NOMO-1 treated with dmso at 0.1 percent for 144 hours (cell line): Measurements from ENCODE around the gene PRRG1.
"Not testable (repeated sequence)": the region's sequence is repeated elsewhere in the genome, so short reads cannot be mapped to it uniquely, and the experiment has no call there.

ENCODE experiments used
- DNase-seq: peaks from one replicate; lab custom pipeline; 2025; ENCODE audit not compliant: unreplicated experiment; lab: John Stamatoyannopoulos, UW

The PRRG1 gene

GRCh38 chrX:37349221-37350033, at the start of gene PRRG1:
Gene PRRG1 (plus strand): TSS chrX:37349364. CDS start chrX:37406250, 56,886 bp downstream.
- DNase-seq, result no peak

GRCh38 chrX:37302569-37302968, 46.6 kb upstream of the PRRG1 start:
- DNase-seq, result no peak

GRCh38 chrX:37305238-37305637, 43.9 kb upstream of the PRRG1 start:
- DNase-seq, result not testable (repeated sequence)

- DNase-seq, result no peak
Observed at GRCh38 chrX:37314531-37314930, 34.6 kb upstream of the PRRG1 start.

- no peak for DNase-seq
Observed at GRCh38 chrX:37315511-37316248, 33.5 kb upstream of the PRRG1 start.

GRCh38 chrX:37320541-37321203, 28.5 kb upstream of the PRRG1 start:
- peak; percentile 25 for DNase-seq

GRCh38 chrX:37330642-37331041, 18.5 kb upstream of the PRRG1 start:
- no peak for DNase-seq

GRCh38 chrX:37331546-37331945, 17.6 kb upstream of the PRRG1 start:
- no peak for DNase-seq

GRCh38 chrX:37332055-37332454, 17.1 kb upstream of the PRRG1 start:
- DNase-seq, result no peak

- DNase-seq, result no peak
Observed at GRCh38 chrX:37332987-37333658, 16.0 kb upstream of the PRRG1 start.

GRCh38 chrX:37347420-37347819, 1.7 kb upstream of the PRRG1 start:
- peak; percentile 21 for DNase-seq

- no peak for DNase-seq
Observed at GRCh38 chrX:37348231-37348970, 763 bp upstream of the PRRG1 start.

GRCh38 chrX:37348971-37349220, 268 bp upstream of the PRRG1 start:
- no peak for DNase-seq

- no peak for DNase-seq
Observed at GRCh38 chrX:37350034-37350365, 836 bp downstream of the PRRG1 start.

- DNase-seq, result no peak
Observed at GRCh38 chrX:37353646-37354045, 4.5 kb downstream of the PRRG1 start.

GRCh38 chrX:37357436-37357835, 8.3 kb downstream of the PRRG1 start:
- DNase-seq, result no peak

- no peak for DNase-seq
Observed at GRCh38 chrX:37361596-37361995, 12.4 kb downstream of the PRRG1 start.

- no peak for DNase-seq
Observed at GRCh38 chrX:37364666-37365065, 15.5 kb downstream of the PRRG1 start.

GRCh38 chrX:37367946-37368345, 18.8 kb downstream of the PRRG1 start:
- no peak for DNase-seq

- no peak for DNase-seq
Observed at GRCh38 chrX:37370499-37371141, 21.5 kb downstream of the PRRG1 start.
